Endothelial cell (in vitro differentiated cells): Measurements from ENCODE around the gene PRAC2. TPM values are rescaled to one million over a fixed set of nuclear protein-coding genes. Genes with fewer than 3 reads are reported as not detected.

ENCODE experiments used
- DNase-seq: peaks from one replicate; pipeline ENCODE4 v3.0.0; 2021; ENCODE audit warnings: low spot score
- H3K27ac Mint-ChIP-seq: one replicate; pipeline ENCODE4 v1.8.0; 2021; ENCODE audit warnings: mixed read lengths, inconsistent platforms; ENCODE audit not compliant: unreplicated experiment
- H3K27me3 Mint-ChIP-seq: one replicate; pipeline ENCODE4 v1.8.0; 2021; ENCODE audit warnings: mild to moderate bottlenecking, moderate library complexity, mixed read lengths, inconsistent platforms; ENCODE audit not compliant: unreplicated experiment
- H3K36me3 Mint-ChIP-seq: one replicate; pipeline ENCODE4 v1.8.0; 2021; ENCODE audit warnings: mild to moderate bottlenecking, low read depth, mixed read lengths, inconsistent platforms; ENCODE audit not compliant: unreplicated experiment
- H3K4me1 Mint-ChIP-seq: one replicate; pipeline ENCODE4 v1.8.0; 2021; ENCODE audit warnings: mild to moderate bottlenecking, mixed read lengths, inconsistent platforms; ENCODE audit not compliant: unreplicated experiment
- H3K4me3 Mint-ChIP-seq: one replicate; pipeline ENCODE4 v1.8.0; 2021; ENCODE audit warnings: mild to moderate bottlenecking, mixed read lengths, inconsistent platforms; ENCODE audit not compliant: unreplicated experiment
- H3K9me3 Mint-ChIP-seq: one replicate; pipeline ENCODE4 v1.8.0; 2021; ENCODE audit warnings: mixed read lengths, inconsistent platforms; ENCODE audit not compliant: unreplicated experiment
- CTCF ChIP-seq: fragments of 200-600 bp; sonication (generic); IDR thresholded peaks from one replicate; pipeline ENCODE4 v1.5.0; 2021; ENCODE audit warnings: antibody characterized with exemption; ENCODE audit not compliant: unreplicated experiment
- long read RNA-seq: library from polyadenylated mRNA; unstranded; transcript quantifications from one replicate; pipeline ENCODE4 v2.0.0, GENCODE V29; 2020; ENCODE audit not compliant: unreplicated experiment
- total RNA-seq: library from RNA; stranded (reverse); fragmentation: NEBNext Ultra II Directional; extraction: Animal tissue kit (Norgen Biotek cat#: 25700); gene quantifications from one replicate; pipeline ENCODE4 v1.2.1, GENCODE V29; 2021; ENCODE audit not compliant: unreplicated experiment

The PRAC2 gene
- not detected for total RNA-seq
- long read RNA-seq, result 0 reads

GRCh38 chr17:48722915-48723422, at the start of gene PRAC2:
Gene PRAC2 (plus strand): TSS chr17:48723185. CDS start chr17:48724411, 1,226 bp downstream.
- H3K27ac Mint-ChIP-seq, result no peak within 1 kb of the TSS
- peaks cover 27% of the 10 kb centered on the region for H3K4me1 Mint-ChIP-seq
- peak within 1 kb of the TSS; percentile 42 for H3K4me3 Mint-ChIP-seq
- no peak for DNase-seq
- no peaks in the 10 kb centered on the region for H3K9me3 Mint-ChIP-seq
- H3K36me3 Mint-ChIP-seq, result no peaks in the 10 kb centered on the region
- TF ChIP-seq CTCF, result no peak
- peaks cover 49% of the 10 kb centered on the region for H3K27me3 Mint-ChIP-seq

GRCh38 chr17:48676963-48677558, 45.9 kb upstream of the PRAC2 start:
- H3K36me3 Mint-ChIP-seq, result no peaks in the 10 kb centered on the region
- H3K4me3 Mint-ChIP-seq, result no peak overlapping the region
- no peak for TF ChIP-seq CTCF
- H3K27ac Mint-ChIP-seq, result no peak overlapping the region
- H3K27me3 Mint-ChIP-seq, result peaks cover 4% of the 10 kb centered on the region
- peaks cover 2% of the 10 kb centered on the region for H3K4me1 Mint-ChIP-seq
- H3K9me3 Mint-ChIP-seq, result no peaks in the 10 kb centered on the region
- no peak for DNase-seq

GRCh38 chr17:48678141-48678971, 44.6 kb upstream of the PRAC2 start:
- DNase-seq, result peak; percentile 92
- H3K4me1 Mint-ChIP-seq, result peaks cover 2% of the 10 kb centered on the region
- H3K36me3 Mint-ChIP-seq, result no peaks in the 10 kb centered on the region
- H3K27me3 Mint-ChIP-seq, result peaks cover 4% of the 10 kb centered on the region
- no peak overlapping the region for H3K27ac Mint-ChIP-seq
- no peaks in the 10 kb centered on the region for H3K9me3 Mint-ChIP-seq
- no peak overlapping the region for H3K4me3 Mint-ChIP-seq
- peak; percentile 94 for TF ChIP-seq CTCF

GRCh38 chr17:48679385-48680096, 43.4 kb upstream of the PRAC2 start:
- no peak overlapping the region for H3K4me3 Mint-ChIP-seq
- no peak for TF ChIP-seq CTCF
- no peaks in the 10 kb centered on the region for H3K9me3 Mint-ChIP-seq
- H3K4me1 Mint-ChIP-seq, result peaks cover 2% of the 10 kb centered on the region
- H3K27ac Mint-ChIP-seq, result no peak overlapping the region
- H3K36me3 Mint-ChIP-seq, result no peaks in the 10 kb centered on the region
- peaks cover 4% of the 10 kb centered on the region for H3K27me3 Mint-ChIP-seq
- DNase-seq, result no peak
